ENCODE data around the gene RXFP4.
A peak's percentile ranks its signal among the peaks of the same experiment; 100 is the strongest.

The RXFP4 gene

GRCh38 chr1:155968670-155969069, 27.2 kb downstream of the RXFP4 start:
- Histone ChIP-seq H3K4me3 (ENCODE audit: control insufficient read depth in 1 of 7, extremely low read depth in 1 of 7, insufficient read depth in 4 of 7, low read depth in 2 of 7, low read length in 6 of 7) (peak overlapping the region in 4 of 7 experiments; percentile 2 to 59 (median 22)), H3K4me1 (ENCODE audit: control extremely low read depth in 1 of 4, control insufficient read depth in 4 of 4, insufficient read depth in 4 of 4, low read length in 3 of 4) (peaks cover 27 to 83% (median 77%) of the 10 kb centered on the region in 4 experiments), H3K36me3 (ENCODE audit: control insufficient read depth in 4 of 4, insufficient read depth in 4 of 4, low read length in 3 of 4) (peaks cover 26 to 76% (median 52%) of the 10 kb centered on the region in 4 experiments), H3K9me3 (ENCODE audit: control extremely low read depth in 1 of 5, control insufficient read depth in 4 of 5, insufficient read depth in 2 of 5, low read depth in 1 of 5, low read length in 4 of 5) (no peaks in the 10 kb centered on the region), H3K27ac (ENCODE audit: insufficient read depth in 1 of 2, low read depth in 1 of 2, low read length in 2 of 2, poor library complexity in 1 of 2, severe bottlenecking in 2 of 2) (peak overlapping the region; percentile 61 to 95), H3K27me3 (replicated peaks in 2 of 5; ENCODE audit: control insufficient read depth in 4 of 5, insufficient read depth in 5 of 5, low read length in 4 of 5) (no peaks in the 10 kb centered on the region)
- ChIA-PET POLR2A (interaction anchor here (0.6 to 6.2 kb wide), 2 partner anchors 9 to 33 kb away, joined by 3 to 60 read pairs; partner anchors contain the start of gene ARHGEF2), CTCF (interaction anchor here (0.5 to 11.9 kb wide), 8 partner anchors 11 to 224 kb away, joined by 3 to 208 read pairs (median 14); partner anchors contain the start of gene ARHGEF2)
- 40% methylated on average over 1 of the region's 3 CpGs for WGBS (ENCODE audit: insufficient coverage)
- no peak for DNase-seq

- peak overlapping the region; percentile 35 to 95 for H3K27ac ChIP-seq (ENCODE audit: insufficient read depth in 1 of 2, low read depth in 1 of 2, low read length in 2 of 2, poor library complexity in 1 of 2, severe bottlenecking in 2 of 2)
- peak overlapping the region in 3 of 7 experiments; percentile 13 to 24 (median 16) for H3K4me3 ChIP-seq (ENCODE audit: control insufficient read depth in 1 of 7, extremely low read depth in 1 of 7, insufficient read depth in 4 of 7, low read depth in 2 of 7, low read length in 6 of 7)
- peaks cover 33 to 90% (median 84%) of the 10 kb centered on the region in 4 experiments for H3K4me1 ChIP-seq (ENCODE audit: control extremely low read depth in 1 of 4, control insufficient read depth in 4 of 4, insufficient read depth in 4 of 4, low read length in 3 of 4)
- ChIA-PET CTCF (interaction anchor here (0.5 to 11.9 kb wide), 7 partner anchors 10 to 162 kb away, joined by 3 to 208 read pairs (median 11); partner anchors contain the start of gene ARHGEF2), POLR2A (interaction anchor here (0.7 to 6.2 kb wide), 2 partner anchors 8 to 36 kb away, joined by 4 to 60 read pairs; partner anchors contain the start of gene ARHGEF2)
- H3K9me3 ChIP-seq (ENCODE audit: control extremely low read depth in 1 of 5, control insufficient read depth in 4 of 5, insufficient read depth in 2 of 5, low read depth in 1 of 5, low read length in 4 of 5), result no peaks in the 10 kb centered on the region
- peaks cover 24 to 81% (median 50%) of the 10 kb centered on the region in 4 experiments for H3K36me3 ChIP-seq (ENCODE audit: control insufficient read depth in 4 of 4, insufficient read depth in 4 of 4, low read length in 3 of 4)
- no peaks in the 10 kb centered on the region for H3K27me3 ChIP-seq (replicated peaks in 2 of 5; ENCODE audit: control insufficient read depth in 4 of 5, insufficient read depth in 5 of 5, low read length in 4 of 5)
- no peak for DNase-seq
- whole genome bisulfite sequencing (ENCODE audit: insufficient coverage), result 77% methylated on average over 5 of the region's 9 CpGs
These were observed 27.9 kb downstream of the RXFP4 start for GRCh38 chr1:155969377-155969791.

GRCh38 chr1:155970531-155971167, 29.2 kb downstream of the RXFP4 start:
- WGBS (ENCODE audit: insufficient coverage), result 0% methylated on average over 10 of the region's 11 CpGs
- CTCF ChIA-PET, result interaction anchor here (0.9 to 11.9 kb wide), 7 partner anchors 9 to 103 kb away, joined by 3 to 208 read pairs (median 4); partner anchors contain the start of gene ARHGEF2
- Histone ChIP-seq H3K27me3 (replicated peaks in 2 of 5; ENCODE audit: control insufficient read depth in 4 of 5, insufficient read depth in 5 of 5, low read length in 4 of 5) (no peaks in the 10 kb centered on the region), H3K4me3 (ENCODE audit: control insufficient read depth in 1 of 7, extremely low read depth in 1 of 7, insufficient read depth in 4 of 7, low read depth in 2 of 7, low read length in 6 of 7) (peak overlapping the region in 6 of 7 experiments; percentile 12 to 62 (median 33)), H3K9me3 (ENCODE audit: control extremely low read depth in 1 of 5, control insufficient read depth in 4 of 5, insufficient read depth in 2 of 5, low read depth in 1 of 5, low read length in 4 of 5) (no peaks in the 10 kb centered on the region), H3K4me1 (ENCODE audit: control extremely low read depth in 1 of 4, control insufficient read depth in 4 of 4, insufficient read depth in 4 of 4, low read length in 3 of 4) (peaks cover 39 to 95% (median 92%) of the 10 kb centered on the region in 4 experiments), H3K36me3 (ENCODE audit: control insufficient read depth in 4 of 4, insufficient read depth in 4 of 4, low read length in 3 of 4) (peaks cover 18 to 71% (median 40%) of the 10 kb centered on the region in 4 experiments), H3K27ac (ENCODE audit: insufficient read depth in 1 of 2, low read depth in 1 of 2, low read length in 2 of 2, poor library complexity in 1 of 2, severe bottlenecking in 2 of 2) (peak overlapping the region in 1 of 2 experiments; percentile 95)
- peak; percentile 75 to 91 (median 90) for DNase-seq
- POLR2A ChIA-PET, result interaction anchor here (6.2 kb wide), 1 partner anchor 7 kb away, joined by 60 read pairs; the partner anchor contains the start of gene ARHGEF2

- 96% methylated on average over 3 of the region's 9 CpGs for WGBS (ENCODE audit: insufficient coverage)
- H3K27ac ChIP-seq (ENCODE audit: insufficient read depth in 1 of 2, low read depth in 1 of 2, low read length in 2 of 2, poor library complexity in 1 of 2, severe bottlenecking in 2 of 2), result peak overlapping the region; percentile 40 to 95
- POLR2A ChIA-PET, result interaction anchor here (0.5 to 1.0 kb wide), 2 partner anchors 12 to 17 kb away, joined by 3 to 5 read pairs; no protein-coding TSS in a partner anchor
These were observed 30.7 kb downstream of the RXFP4 start for GRCh38 chr1:155971910-155972809.

GRCh38 chr1:155973723-155974122, 32.3 kb downstream of the RXFP4 start:
- DNase-seq, result no peak
- CTCF ChIA-PET, result interaction anchor here (1.0 to 12.5 kb wide), 6 partner anchors 9 to 28 kb away, joined by 3 to 208 read pairs (median 6); no protein-coding TSS in a partner anchor
- peak overlapping the region; percentile 87 to 95 for H3K27ac ChIP-seq (ENCODE audit: insufficient read depth in 1 of 2, low read depth in 1 of 2, low read length in 2 of 2, poor library complexity in 1 of 2, severe bottlenecking in 2 of 2)
- peak overlapping the region in 5 of 7 experiments; percentile 82 to 99 (median 92) for H3K4me3 ChIP-seq (ENCODE audit: control insufficient read depth in 1 of 7, extremely low read depth in 1 of 7, insufficient read depth in 4 of 7, low read depth in 2 of 7, low read length in 6 of 7)
- 100% methylated on average over 1 of the region's 3 CpGs for WGBS (ENCODE audit: insufficient coverage)
- no peaks in the 10 kb centered on the region for H3K9me3 ChIP-seq (ENCODE audit: control extremely low read depth in 1 of 5, control insufficient read depth in 4 of 5, insufficient read depth in 2 of 5, low read depth in 1 of 5, low read length in 4 of 5)
- H3K36me3 ChIP-seq (ENCODE audit: control insufficient read depth in 4 of 4, insufficient read depth in 4 of 4, low read length in 3 of 4), result peaks cover 4 to 40% (median 18%) of the 10 kb centered on the region in 4 experiments
- POLR2A ChIA-PET, result interaction anchor here (1.0 kb wide), 1 partner anchor 16 kb away, joined by 3 read pairs; no protein-coding TSS in a partner anchor
- H3K27me3 ChIP-seq (replicated peaks in 2 of 5; ENCODE audit: control insufficient read depth in 4 of 5, insufficient read depth in 5 of 5, low read length in 4 of 5), result no peaks in the 10 kb centered on the region
- H3K4me1 ChIP-seq (ENCODE audit: control extremely low read depth in 1 of 4, control insufficient read depth in 4 of 4, insufficient read depth in 4 of 4, low read length in 3 of 4), result peaks cover 38 to 87% (median 84%) of the 10 kb centered on the region in 4 experiments

More at GRCh38 chr1:155971910-155972809, 30.7 kb downstream of the RXFP4 start:
- CTCF ChIA-PET, result interaction anchor here (1.1 to 9.1 kb wide), 2 partner anchors 12 to 18 kb away, joined by 3 to 92 read pairs; no protein-coding TSS in a partner anchor
- Histone ChIP-seq H3K27me3 (replicated peaks in 2 of 5; ENCODE audit: control insufficient read depth in 4 of 5, insufficient read depth in 5 of 5, low read length in 4 of 5) (no peaks in the 10 kb centered on the region), H3K9me3 (ENCODE audit: control extremely low read depth in 1 of 5, control insufficient read depth in 4 of 5, insufficient read depth in 2 of 5, low read depth in 1 of 5, low read length in 4 of 5) (no peaks in the 10 kb centered on the region), H3K4me3 (ENCODE audit: control insufficient read depth in 1 of 7, extremely low read depth in 1 of 7, insufficient read depth in 4 of 7, low read depth in 2 of 7, low read length in 6 of 7) (peak overlapping the region in 5 of 7 experiments; percentile 13 to 46 (median 35)), H3K36me3 (ENCODE audit: control insufficient read depth in 4 of 4, insufficient read depth in 4 of 4, low read length in 3 of 4) (peaks cover 11 to 56% (median 27%) of the 10 kb centered on the region in 4 experiments), H3K4me1 (ENCODE audit: control extremely low read depth in 1 of 4, control insufficient read depth in 4 of 4, insufficient read depth in 4 of 4, low read length in 3 of 4) (peaks cover 44 to 99% (median 97%) of the 10 kb centered on the region in 4 experiments)
- no peak for DNase-seq

All from common myeloid progenitor, CD34-positive (primary cell).